ENCODE results near the gene HMCN2.
A peak's percentile ranks its signal among the peaks of the same experiment; 100 is the strongest.

Gene HMCN2

DNA sequence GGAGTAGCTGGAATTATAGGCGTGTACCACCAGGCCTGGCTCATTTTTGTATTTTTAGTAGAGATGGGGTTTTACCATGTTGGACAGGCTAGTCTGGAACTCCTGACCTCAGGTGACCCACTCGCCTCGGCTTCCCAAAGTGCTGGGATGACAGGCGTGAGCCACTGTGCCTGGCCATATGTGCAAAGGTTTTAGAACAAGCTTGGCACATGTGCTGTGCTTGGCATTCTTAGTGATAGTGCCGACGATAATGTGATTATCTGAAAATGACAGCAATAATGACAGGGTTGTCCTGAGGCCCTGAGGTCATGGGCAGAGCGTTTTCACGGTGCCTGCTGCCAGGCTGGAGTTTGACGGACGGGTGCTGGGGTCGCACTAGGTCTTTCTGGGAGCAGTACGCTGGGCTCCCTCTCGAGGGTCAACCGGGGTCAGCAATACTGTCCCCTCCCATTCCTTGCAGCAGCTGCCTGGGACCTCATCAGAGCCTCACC is 42.6 kb downstream of the HMCN2 start:
- Histone ChIP-seq H3K4me1 (ENCODE audit: control insufficient read depth in 2 of 2, insufficient read depth in 1 of 2, low read depth in 1 of 2, low read length in 2 of 2) (no peaks in the 10 kb centered on the region), H3K18ac (ENCODE audit: low read length) (no peak overlapping the region), H3K9me3 (replicated peaks in 1 of 2; ENCODE audit: control insufficient read depth in 2 of 2, insufficient read depth in 1 of 2, low read depth in 1 of 2, low read length in 2 of 2) (no peaks in the 10 kb centered on the region), H3K4ac (ENCODE audit: low read length) (no peak overlapping the region), H2BK15ac (ENCODE audit: low read length) (no peak overlapping the region), H2BK120ac (ENCODE audit: low read depth, low read length) (no peak overlapping the region), H3K27ac (replicated peaks; ENCODE audit: low read length) (no peak overlapping the region), H3K23ac (ENCODE audit: low read depth, low read length, poor library complexity) (no peak overlapping the region), H4K8ac (ENCODE audit: low read depth, low read length) (no peak overlapping the region), H3K79me1 (ENCODE audit: low read depth, low read length) (no peaks in the 10 kb centered on the region), H2AFZ (ENCODE audit: low read length) (no peak overlapping the region), H3K4me2 (ENCODE audit: insufficient read depth, low read length, poor library complexity, severe bottlenecking) (no peak overlapping the region), H2BK12ac (ENCODE audit: low read length) (no peak overlapping the region), H3K4me3 (ENCODE audit: low read length in 2 of 2) (no peak overlapping the region), H3K36me3 (replicated peaks in 1 of 2; ENCODE audit: control insufficient read depth in 2 of 2, insufficient read depth in 2 of 2, low read length in 2 of 2) (no peaks in the 10 kb centered on the region), H3K9ac (ENCODE audit: low read depth, low read length, poor library complexity) (no peak overlapping the region), H2AK5ac (ENCODE audit: low read depth, low read length) (no peak overlapping the region), H3K14ac (ENCODE audit: low read length) (no peak overlapping the region), H4K91ac (ENCODE audit: low read depth, low read length, poor library complexity) (no peak overlapping the region), H2BK5ac (ENCODE audit: low read length) (no peak overlapping the region), H3K27me3 (ENCODE audit: control insufficient read depth in 3 of 3, insufficient read depth in 3 of 3, low read depth in 1 of 3, low read length in 3 of 3) (peaks cover 0 to 17% (median 0%) of the 10 kb centered on the region in 3 experiments)
- no CpG with 5 or more reads among the region's 14 CpGs for WGBS, 2 donors (ENCODE audit: extremely low coverage in 2 of 2, insufficient read length in 2 of 2, insufficient replicate concordance in 1 of 2)
- no peak for DNase-seq (ENCODE audit: low spot score)

DNA sequence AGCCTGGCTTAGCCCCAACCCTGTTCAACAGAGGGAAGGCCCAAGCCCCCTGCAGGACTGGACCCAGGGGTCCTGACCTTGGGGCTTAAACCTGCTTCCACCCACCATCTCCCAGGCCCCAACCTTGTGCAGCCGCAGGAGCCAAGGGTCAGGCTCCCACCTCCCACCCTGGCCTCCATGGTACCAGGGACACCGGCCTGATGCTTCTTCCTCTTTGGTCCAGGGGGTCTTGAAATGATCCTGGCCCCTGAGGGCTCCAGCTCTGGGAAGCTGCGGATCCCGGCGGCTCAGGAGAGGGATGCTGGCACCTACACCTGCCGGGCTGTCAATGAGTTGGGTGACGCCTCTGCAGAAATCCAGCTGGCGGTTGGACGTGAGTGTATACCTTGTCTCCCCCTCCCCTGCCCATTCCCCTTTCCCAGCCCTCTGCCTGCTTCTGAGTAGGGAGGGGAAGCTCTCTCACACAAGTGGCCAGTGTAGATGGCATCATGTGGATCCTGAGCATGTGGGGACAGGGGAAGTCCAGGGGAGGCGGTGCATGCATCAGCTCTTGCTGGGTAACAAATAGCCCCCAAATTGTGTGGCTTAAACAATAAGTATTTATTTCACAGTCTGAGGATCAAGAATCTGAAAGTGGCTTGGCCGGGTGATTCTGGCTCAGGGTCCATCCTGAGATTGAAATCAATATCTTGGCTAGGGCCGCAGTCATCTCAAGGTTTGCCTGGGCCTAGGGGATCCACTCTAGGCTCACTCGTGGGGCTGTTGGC is 44.3 kb downstream of the HMCN2 start:
- Histone ChIP-seq H3K27me3 (ENCODE audit: control insufficient read depth in 3 of 3, insufficient read depth in 3 of 3, low read depth in 1 of 3, low read length in 3 of 3) (peaks cover 0 to 3% (median 0%) of the 10 kb centered on the region in 3 experiments), H4K8ac (ENCODE audit: low read depth, low read length) (no peak overlapping the region), H4K91ac (ENCODE audit: low read depth, low read length, poor library complexity) (no peak overlapping the region), H3K36me3 (replicated peaks in 1 of 2; ENCODE audit: control insufficient read depth in 2 of 2, insufficient read depth in 2 of 2, low read length in 2 of 2) (no peaks in the 10 kb centered on the region), H3K9ac (ENCODE audit: low read depth, low read length, poor library complexity) (no peak overlapping the region), H3K4ac (ENCODE audit: low read length) (no peak overlapping the region), H3K9me3 (replicated peaks in 1 of 2; ENCODE audit: control insufficient read depth in 2 of 2, insufficient read depth in 1 of 2, low read depth in 1 of 2, low read length in 2 of 2) (no peaks in the 10 kb centered on the region), H3K4me2 (ENCODE audit: insufficient read depth, low read length, poor library complexity, severe bottlenecking) (no peak overlapping the region), H2BK15ac (ENCODE audit: low read length) (no peak overlapping the region), H2BK12ac (ENCODE audit: low read length) (no peak overlapping the region), H3K18ac (ENCODE audit: low read length) (no peak overlapping the region), H3K14ac (ENCODE audit: low read length) (no peak overlapping the region), H2AFZ (ENCODE audit: low read length) (no peak overlapping the region), H2AK5ac (ENCODE audit: low read depth, low read length) (peak overlapping the region; percentile 25), H3K23ac (ENCODE audit: low read depth, low read length, poor library complexity) (no peak overlapping the region), H3K27ac (replicated peaks; ENCODE audit: low read length) (no peak overlapping the region), H3K79me1 (ENCODE audit: low read depth, low read length) (no peaks in the 10 kb centered on the region), H3K4me1 (ENCODE audit: control insufficient read depth in 2 of 2, insufficient read depth in 1 of 2, low read depth in 1 of 2, low read length in 2 of 2) (no peaks in the 10 kb centered on the region), H3K4me3 (ENCODE audit: low read length in 2 of 2) (no peak overlapping the region), H2BK120ac (ENCODE audit: low read depth, low read length) (no peak overlapping the region), H2BK5ac (ENCODE audit: low read length) (no peak overlapping the region)
- DNase-seq (ENCODE audit: low spot score), result no peak
- no CpG with 5 or more reads among the region's 13 CpGs for WGBS, 2 donors (ENCODE audit: extremely low coverage in 2 of 2, insufficient read length in 2 of 2, insufficient replicate concordance in 1 of 2)

DNA sequence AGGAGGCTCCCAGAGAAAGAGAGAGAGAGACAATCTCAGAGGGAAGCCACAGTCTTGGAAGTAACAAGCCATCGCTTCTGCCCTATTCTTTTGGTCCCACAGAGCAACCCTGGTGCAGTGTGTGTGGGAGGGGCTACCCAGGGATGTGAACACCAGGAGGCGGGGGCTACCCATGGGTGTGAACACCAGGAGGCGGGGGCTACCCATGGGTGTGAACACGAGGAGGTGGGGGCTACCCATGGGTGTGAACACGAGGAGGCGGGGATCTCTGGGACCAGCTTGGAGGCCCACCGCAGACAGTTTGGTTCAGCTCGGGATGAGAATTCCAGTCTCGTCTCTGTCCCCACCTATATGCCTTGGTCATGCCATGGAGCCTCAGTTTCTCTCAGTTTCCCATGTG is 44.9 kb downstream of the HMCN2 start:
- H3K9me3 ChIP-seq (replicated peaks in 1 of 2; ENCODE audit: control insufficient read depth in 2 of 2, insufficient read depth in 1 of 2, low read depth in 1 of 2, low read length in 2 of 2), result no peaks in the 10 kb centered on the region
- H3K4me1 ChIP-seq (ENCODE audit: control insufficient read depth in 2 of 2, insufficient read depth in 1 of 2, low read depth in 1 of 2, low read length in 2 of 2), result no peaks in the 10 kb centered on the region
- DNase-seq (ENCODE audit: low spot score), result no peak
- no peak overlapping the region for H3K9ac ChIP-seq (ENCODE audit: low read depth, low read length, poor library complexity)
- no CpG with 5 or more reads among the region's 9 CpGs for WGBS, 2 donors (ENCODE audit: extremely low coverage in 2 of 2, insufficient read length in 2 of 2, insufficient replicate concordance in 1 of 2)
- H4K91ac ChIP-seq (ENCODE audit: low read depth, low read length, poor library complexity), result no peak overlapping the region
- H2BK120ac ChIP-seq (ENCODE audit: low read depth, low read length), result no peak overlapping the region
- no peak overlapping the region for H3K27ac ChIP-seq (replicated peaks; ENCODE audit: low read length)
- H3K36me3 ChIP-seq (replicated peaks in 1 of 2; ENCODE audit: control insufficient read depth in 2 of 2, insufficient read depth in 2 of 2, low read length in 2 of 2), result no peaks in the 10 kb centered on the region
- no peak overlapping the region for H3K23ac ChIP-seq (ENCODE audit: low read depth, low read length, poor library complexity)
- H2BK12ac ChIP-seq (ENCODE audit: low read length), result no peak overlapping the region
- no peak overlapping the region for H3K14ac ChIP-seq (ENCODE audit: low read length)
- no peak overlapping the region for H2AK5ac ChIP-seq (ENCODE audit: low read depth, low read length)
- H3K4ac ChIP-seq (ENCODE audit: low read length), result no peak overlapping the region
- H2AFZ ChIP-seq (ENCODE audit: low read length), result no peak overlapping the region
- H3K4me2 ChIP-seq (ENCODE audit: insufficient read depth, low read length, poor library complexity, severe bottlenecking), result no peak overlapping the region
- no peak overlapping the region for H3K18ac ChIP-seq (ENCODE audit: low read length)
- H3K79me1 ChIP-seq (ENCODE audit: low read depth, low read length), result no peaks in the 10 kb centered on the region
- H3K4me3 ChIP-seq (ENCODE audit: low read length in 2 of 2), result no peak overlapping the region
- peaks cover 0 to 2% (median 0%) of the 10 kb centered on the region in 3 experiments for H3K27me3 ChIP-seq (ENCODE audit: control insufficient read depth in 3 of 3, insufficient read depth in 3 of 3, low read depth in 1 of 3, low read length in 3 of 3)
- H2BK5ac ChIP-seq (ENCODE audit: low read length), result no peak overlapping the region
- H2BK15ac ChIP-seq (ENCODE audit: low read length), result no peak overlapping the region
- H4K8ac ChIP-seq (ENCODE audit: low read depth, low read length), result no peak overlapping the region

DNA sequence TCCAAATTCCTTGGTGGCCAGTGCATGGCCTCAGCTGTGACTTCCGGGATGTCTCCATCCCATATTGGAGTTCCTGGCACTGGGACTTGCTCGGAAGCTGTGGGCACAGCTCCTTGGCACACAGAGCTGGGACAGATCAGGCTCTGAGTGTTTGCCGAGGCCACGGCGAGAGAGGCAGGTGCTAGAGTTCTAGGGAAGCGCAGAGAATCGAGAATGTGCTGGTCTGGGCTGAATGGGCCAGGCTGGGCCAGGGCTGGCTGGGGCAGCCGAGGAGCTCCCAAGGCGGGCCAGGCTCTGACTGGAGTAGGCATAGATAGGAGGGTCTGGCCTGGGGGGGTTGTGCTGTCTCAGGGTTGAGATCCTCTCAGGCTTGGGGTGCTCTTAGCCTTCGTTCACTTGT is 45.4 kb downstream of the HMCN2 start:
- Histone ChIP-seq H3K18ac (ENCODE audit: low read length) (peak overlapping the region; percentile 51), H3K14ac (ENCODE audit: low read length) (peak overlapping the region; percentile 96), H3K79me1 (ENCODE audit: low read depth, low read length) (no peaks in the 10 kb centered on the region), H3K4me3 (ENCODE audit: low read length in 2 of 2) (no peak overlapping the region), H3K27me3 (ENCODE audit: control insufficient read depth in 3 of 3, insufficient read depth in 3 of 3, low read depth in 1 of 3, low read length in 3 of 3) (peaks cover 0 to 7% (median 0%) of the 10 kb centered on the region in 3 experiments), H2BK120ac (ENCODE audit: low read depth, low read length) (no peak overlapping the region), H3K9me3 (replicated peaks in 1 of 2; ENCODE audit: control insufficient read depth in 2 of 2, insufficient read depth in 1 of 2, low read depth in 1 of 2, low read length in 2 of 2) (no peaks in the 10 kb centered on the region), H3K9ac (ENCODE audit: low read depth, low read length, poor library complexity) (peak overlapping the region; percentile 64), H4K91ac (ENCODE audit: low read depth, low read length, poor library complexity) (no peak overlapping the region), H3K23ac (ENCODE audit: low read depth, low read length, poor library complexity) (no peak overlapping the region), H4K8ac (ENCODE audit: low read depth, low read length) (no peak overlapping the region), H3K4me1 (ENCODE audit: control insufficient read depth in 2 of 2, insufficient read depth in 1 of 2, low read depth in 1 of 2, low read length in 2 of 2) (no peaks in the 10 kb centered on the region), H2BK12ac (ENCODE audit: low read length) (no peak overlapping the region), H3K4me2 (ENCODE audit: insufficient read depth, low read length, poor library complexity, severe bottlenecking) (no peak overlapping the region), H3K27ac (replicated peaks; ENCODE audit: low read length) (no peak overlapping the region), H2BK15ac (ENCODE audit: low read length) (peak overlapping the region; percentile 59), H3K36me3 (replicated peaks in 1 of 2; ENCODE audit: control insufficient read depth in 2 of 2, insufficient read depth in 2 of 2, low read length in 2 of 2) (no peaks in the 10 kb centered on the region), H2AFZ (ENCODE audit: low read length) (no peak overlapping the region), H3K4ac (ENCODE audit: low read length) (no peak overlapping the region), H2AK5ac (ENCODE audit: low read depth, low read length) (peak overlapping the region; percentile 86), H2BK5ac (ENCODE audit: low read length) (no peak overlapping the region)
- no CpG with 5 or more reads among the region's 10 CpGs for WGBS, 2 donors (ENCODE audit: extremely low coverage in 2 of 2, insufficient read length in 2 of 2, insufficient replicate concordance in 1 of 2)
- DNase-seq (ENCODE audit: low spot score), result no peak
